Endodermal cell (in vitro differentiated cells): Measurements from ENCODE around the gene IMPA2. TPM values are rescaled to one million over a fixed set of nuclear protein-coding genes. Genes with fewer than 3 reads are reported as not detected.

Source experiments
- DNase-seq: peaks from one replicate; pipeline ENCODE4 v3.0.0-alpha.2; 2017
- H3K27ac ChIP-seq: 2 replicates; pipeline ENCODE4 v1.5.1; 2013; ENCODE audit warnings: mild to moderate bottlenecking, low read depth, low read length, moderate library complexity
- H3K27me3 ChIP-seq: 2 replicates; pipeline ENCODE4 v1.6.1; 2013; ENCODE audit warnings: mild to moderate bottlenecking, low read length, moderate library complexity; ENCODE audit not compliant: insufficient read depth, control insufficient read depth, poor library complexity, severe bottlenecking
- H3K36me3 ChIP-seq: 2 replicates; pipeline ENCODE4 v1.7.0; 2013; ENCODE audit warnings: mild to moderate bottlenecking, low read length, moderate library complexity; ENCODE audit not compliant: control insufficient read depth, insufficient read depth
- H3K4me1 ChIP-seq: one replicate; pipeline ENCODE4 v1.7.0; 2013; ENCODE audit warnings: low read length; ENCODE audit not compliant: control insufficient read depth, insufficient read depth
- H3K4me3 ChIP-seq: 2 replicates; pipeline ENCODE4 v1.5.1; 2013; ENCODE audit warnings: mild to moderate bottlenecking, low read length, moderate library complexity
- H3K9ac ChIP-seq: 2 replicates; pipeline ENCODE4 v1.6.1; 2013; ENCODE audit warnings: mild to moderate bottlenecking, low read length, moderate library complexity; ENCODE audit not compliant: poor library complexity, severe bottlenecking; ENCODE audit errors: extremely low read depth
- H3K9me3 ChIP-seq: 2 replicates; pipeline ENCODE4 v1.6.1; 2013; ENCODE audit warnings: mild to moderate bottlenecking, low read length, moderate library complexity; ENCODE audit not compliant: control insufficient read depth
- H3K27ac Mint-ChIP-seq: 2 replicates; pipeline ENCODE4 v1.8.0; 2020; ENCODE audit warnings: mixed read lengths
- H3K27me3 Mint-ChIP-seq: 2 replicates; pipeline ENCODE4 v1.8.0; 2021; ENCODE audit warnings: mild to moderate bottlenecking, mixed read lengths; ENCODE audit not compliant: insufficient read depth
- H3K36me3 Mint-ChIP-seq: 2 replicates; pipeline ENCODE4 v1.8.0; 2020; ENCODE audit warnings: low read depth, mixed read lengths
- H3K4me1 Mint-ChIP-seq: 2 replicates; pipeline ENCODE4 v1.8.0; 2020; ENCODE audit warnings: mixed read lengths
- H3K4me3 Mint-ChIP-seq: 2 replicates; pipeline ENCODE4 v1.8.0; 2020; ENCODE audit warnings: mild to moderate bottlenecking, moderate library complexity, mixed read lengths
- H3K9me3 Mint-ChIP-seq: 2 replicates; pipeline ENCODE4 v1.8.0; 2020; ENCODE audit warnings: mild to moderate bottlenecking, mixed read lengths
- CTCF ChIP-seq: fragments of 200-600 bp; sonication (generic); conservative IDR thresholded peaks from 2 replicates; pipeline ENCODE4 v1.5.0; 2021; ENCODE audit warnings: antibody characterized with exemption, mild to moderate bottlenecking
- WGBS, 2 experiments: methylation state at CpG; one replicate each; pipeline versions ENCODE4 v1.1.5 to v1.1.7; 2013; ENCODE audit warnings: missing lambda C conversion rate in 2 of 2, mixed read lengths in 1 of 2; ENCODE audit not compliant: insufficient coverage in 1 of 2, insufficient read length in 1 of 2; 5-methylcytosine and 5-hydroxymethylcytosine counted together
- total RNA-seq, 2 donors: library from RNA; stranded (reverse); fragmentation: NEBNext Ultra II Directional in 1 of 2; extraction: Animal tissue kit (Norgen Biotek cat#: 25700) in 1 of 2; gene quantifications; 2 replicates in 1 of 2; 3 replicates in 1 of 2; pipeline ENCODE4 v1.2.1, GENCODE V29; 2021

The IMPA2 gene
- total RNA-seq, 2 donors from 2014 or later: 68.0 to 88.9 TPM

GRCh38 chr18:12061685-12062084, 80.4 kb downstream of the IMPA2 start:
- Histone ChIP-seq H3K36me3 (no peaks in the 10 kb centered on the region), H3K4me3 (no peak overlapping the region), H3K27me3 (no peaks in the 10 kb centered on the region), H3K9ac (no peak overlapping the region), H3K27ac (no peak overlapping the region), H3K4me1 (no peaks in the 10 kb centered on the region), H3K9me3 (no peaks in the 10 kb centered on the region)
- no peak for DNase-seq
- no peaks in the 10 kb centered on the region for H3K36me3 Mint-ChIP-seq
- H3K27me3 Mint-ChIP-seq: peaks cover 3% of the 10 kb centered on the region
- H3K27ac Mint-ChIP-seq: no peak overlapping the region
- no peaks in the 10 kb centered on the region for H3K9me3 Mint-ChIP-seq
- TF ChIP-seq CTCF: no peak
- H3K4me3 Mint-ChIP-seq: no peak overlapping the region
- H3K4me1 Mint-ChIP-seq: no peaks in the 10 kb centered on the region
- WGBS, 2 experiments: 90 to 92% methylated on average over 12 to 14 of the region's 14 CpGs

GRCh38 chr18:12062974-12063373, 81.7 kb downstream of the IMPA2 start:
- no peak overlapping the region for H3K4me3 ChIP-seq
- H3K36me3 ChIP-seq: no peaks in the 10 kb centered on the region
- DNase-seq: no peak
- H3K9me3 Mint-ChIP-seq: no peaks in the 10 kb centered on the region
- H3K9ac ChIP-seq: no peak overlapping the region
- H3K4me1 ChIP-seq: no peaks in the 10 kb centered on the region
- H3K27me3 ChIP-seq: no peaks in the 10 kb centered on the region
- TF ChIP-seq CTCF: no peak
- H3K4me1 Mint-ChIP-seq: no peaks in the 10 kb centered on the region
- no peaks in the 10 kb centered on the region for H3K9me3 ChIP-seq
- WGBS, 2 experiments: 67 to 81% methylated on average over 2 to 4 of the region's 4 CpGs
- peaks cover 3% of the 10 kb centered on the region for H3K27me3 Mint-ChIP-seq
- no peak overlapping the region for H3K4me3 Mint-ChIP-seq
- H3K27ac ChIP-seq: no peak overlapping the region
- H3K36me3 Mint-ChIP-seq: no peaks in the 10 kb centered on the region
- H3K27ac Mint-ChIP-seq: peak overlapping the region; percentile 52

DNA sequence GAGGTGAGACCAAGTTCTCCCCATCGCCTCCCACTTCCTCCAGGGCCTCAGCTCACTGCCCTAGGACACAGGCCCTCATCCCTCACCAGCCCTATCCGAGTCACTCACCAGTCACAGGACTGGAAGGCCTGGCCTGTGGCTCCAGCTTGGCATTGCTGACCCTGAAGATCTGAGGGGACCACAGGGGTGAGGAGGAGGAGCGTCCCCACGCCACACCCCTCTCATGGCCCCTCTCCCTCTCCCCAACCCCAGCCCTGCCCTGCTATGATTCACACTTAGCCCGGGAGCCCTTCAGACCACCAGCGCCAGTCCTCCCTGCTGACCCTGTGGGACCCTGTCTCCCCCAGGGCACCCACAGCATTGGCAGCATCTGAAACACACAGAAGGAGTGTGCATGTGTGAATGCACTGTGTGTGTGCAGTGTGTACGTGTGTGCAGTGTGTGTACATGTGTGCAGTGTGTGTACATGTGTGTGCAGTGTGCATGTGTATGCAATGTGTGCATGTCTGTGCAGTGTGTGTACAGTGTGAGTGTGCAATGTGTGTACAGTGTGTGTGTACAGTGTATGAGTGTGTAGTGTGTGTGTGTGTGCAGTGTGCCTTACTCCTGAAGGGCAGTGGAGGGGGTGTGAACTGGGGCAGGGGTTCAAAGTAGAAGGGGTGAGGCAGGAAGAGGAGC, 82.9 kb downstream of the IMPA2 start:
- Mint-ChIP-seq H3K27ac (no peak overlapping the region), H3K4me3 (no peak overlapping the region), H3K36me3 (no peaks in the 10 kb centered on the region), H3K27me3 (peaks cover 3% of the 10 kb centered on the region), H3K4me1 (no peaks in the 10 kb centered on the region), H3K9me3 (no peaks in the 10 kb centered on the region)
- Histone ChIP-seq H3K9ac (no peak overlapping the region), H3K27me3 (no peaks in the 10 kb centered on the region), H3K9me3 (no peaks in the 10 kb centered on the region), H3K4me3 (no peak overlapping the region), H3K36me3 (no peaks in the 10 kb centered on the region), H3K27ac (no peak overlapping the region), H3K4me1 (no peaks in the 10 kb centered on the region)
- no peak for TF ChIP-seq CTCF
- WGBS, 2 experiments: 89 to 100% methylated on average over 1 to 7 of the region's 7 CpGs
- no peak for DNase-seq
